Heart left ventricle (tissue), 13 donors: ENCODE measurements around the gene EFNB1.
A peak's percentile ranks its signal among the peaks of the same experiment; 100 is the strongest.

Experiments used
- CTCF ChIP-seq, 12 donors: fragments of 200-600 bp; sonication (generic) in 4 of 12; IDR thresholded peaks; one replicate each; pipeline versions ENCODE4 v1.5.0 to v1.8.0; 2018 to 2022; ENCODE audit warnings: antibody characterized with exemption in 12 of 12, mild to moderate bottlenecking in 5 of 12
- POLR2A ChIP-seq, 2 donors: fragments of 450-650 bp; IDR thresholded peaks; one replicate each; pipeline ENCODE4 v1.6.1; 2017; ENCODE audit warnings: antibody characterized with exemption in 2 of 2, mild to moderate bottlenecking in 2 of 2, moderate library complexity in 2 of 2
- donor health status: ischemic (EF 13 %, LVEDD 7.1; RV severe dilation, severe dysfunction).
- donor health status: DM: no; HTN: yes; CAD: no.
- donor health status: DM: no; HTN: no; CAD: no.
- donor health status: ischemic (EF 25% LVEDD 6.9; RV normal size, moderate dysfunction).
- donor health status: ischemic (EF 25% LVEDD 5.7; RV mildly dilated, moderate dysfunction).
- donor health status: ischemic (EF 35%, LVEDD 5.7; RV mildly dilated, moderate dysfunction).
- donor health status: nonischemic (EF 11% LVEDD 7.7; RV severe dilation, severe dysfunction).
- donor health status: DM: yes; HTN: yes; CAD: no.
- donor health status: PGD.
- donor health status: ischemic (EF 29% LVEDD 5.4; RV normal size, mild dysfunction).
- donor health status: nonischemic (EF 23%, LVEDD 6.1; RV moderate dilation, normal function).

DNA sequence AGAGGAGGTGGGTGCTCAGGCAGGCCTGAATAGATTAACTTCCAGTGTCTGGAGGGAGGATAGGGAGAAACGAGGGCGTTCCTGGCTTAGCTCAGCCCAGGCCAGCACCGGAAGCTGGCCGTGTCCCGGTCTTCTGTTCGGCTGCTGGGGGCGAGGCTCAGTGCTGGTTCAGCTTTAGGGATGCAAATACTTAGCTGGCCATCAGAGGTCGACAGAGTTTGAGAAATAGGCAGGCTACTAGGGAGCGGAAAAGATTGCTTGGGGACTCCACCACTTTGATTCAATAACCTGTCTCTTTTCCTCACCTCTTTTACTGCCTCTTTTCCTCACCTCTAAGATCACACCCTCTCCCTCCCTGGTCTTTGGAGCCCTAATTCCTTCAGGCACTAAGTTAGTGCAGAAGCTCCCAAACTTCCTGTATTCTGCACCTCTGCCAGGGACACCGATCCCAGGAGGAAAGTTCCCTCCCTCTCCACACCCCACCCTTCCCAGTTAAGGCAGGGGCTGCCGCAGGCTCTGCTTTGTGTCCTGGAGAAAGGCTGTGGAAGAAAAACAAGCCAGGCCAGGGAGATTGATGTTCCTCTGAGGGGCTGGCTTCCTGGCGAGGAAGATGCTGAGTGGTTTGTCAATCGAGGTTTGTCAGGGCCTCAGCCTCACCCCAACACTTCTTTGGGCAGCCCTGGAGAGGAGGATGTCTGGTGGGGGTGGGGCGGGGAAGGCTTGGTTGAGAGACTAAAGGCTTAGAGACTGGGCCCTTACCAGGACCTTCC lies 6.0 kb upstream of the EFNB1 start:
- peak; percentile 34 to 70 (median 64) for TF ChIP-seq CTCF (IDR thresholded peaks at IDR 0.05)
- TF ChIP-seq POLR2A (IDR thresholded peaks at IDR 0.05), result no peak
